ENCODE measurements around the gene PREP. TPM values are rescaled to one million over a fixed set of nuclear protein-coding genes. Genes with fewer than 3 reads are reported as not detected.
A peak's percentile ranks its signal among the peaks of the same experiment; 100 is the strongest.
"Not testable (repeated sequence)": the region's sequence is repeated elsewhere in the genome, so short reads cannot be mapped to it uniquely, and the experiment has no call there.

PREP gene
- total RNA-seq, 1 donor from 2014 or later: 21.8 TPM

DNA sequence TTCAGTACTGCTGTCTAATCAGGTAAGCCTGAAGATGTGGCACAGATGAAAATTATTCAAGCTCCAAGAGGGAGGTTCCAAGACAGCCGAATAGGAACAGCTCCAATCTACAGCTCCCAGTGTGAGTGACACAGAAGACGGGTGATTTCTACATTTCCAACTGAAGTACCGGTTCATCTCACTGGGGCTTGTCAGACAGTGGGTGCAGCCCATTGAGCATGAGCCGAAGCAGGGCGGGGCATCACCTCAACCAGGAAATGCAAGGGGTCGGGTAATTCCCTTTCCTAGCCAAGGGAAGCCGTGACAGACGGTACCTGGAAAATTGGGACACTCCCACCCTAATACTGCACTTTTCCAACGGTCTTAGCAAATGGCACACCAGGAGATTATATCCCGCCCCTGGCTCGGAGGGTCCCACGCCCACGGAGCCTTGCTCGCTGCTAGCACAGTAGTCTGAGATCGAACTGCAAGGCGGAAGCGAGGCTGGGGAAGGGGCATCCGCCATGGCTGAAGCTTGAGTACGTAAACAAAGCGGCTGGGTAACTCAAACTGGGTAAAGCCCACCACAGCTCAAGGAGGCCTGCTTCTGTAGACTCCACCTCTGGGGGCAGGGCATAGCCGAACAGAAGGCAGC lies 64.4 kb downstream of the PREP start:
- not testable (repeated sequence) for ATAC-seq

DNA sequence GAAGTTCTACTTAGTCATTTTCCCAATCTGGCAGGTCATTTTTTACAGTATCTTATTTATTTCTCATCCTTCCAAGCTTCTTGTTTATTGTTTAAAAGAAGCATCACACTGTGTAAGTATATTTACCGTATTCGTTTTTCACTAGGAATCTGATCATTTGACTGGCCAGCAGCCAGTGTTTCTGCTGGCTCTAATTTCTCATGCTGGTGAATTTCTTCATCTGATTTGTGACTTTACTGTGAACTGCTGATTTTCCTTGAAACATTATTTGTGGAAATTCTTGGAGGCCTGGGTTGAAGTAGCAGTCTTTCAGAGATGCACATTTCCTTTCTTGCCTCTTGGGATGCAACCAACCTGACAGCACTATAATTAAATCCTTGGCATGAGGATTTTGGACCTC lies 65.9 kb downstream of the PREP start:
- no peak for ATAC-seq

DNA sequence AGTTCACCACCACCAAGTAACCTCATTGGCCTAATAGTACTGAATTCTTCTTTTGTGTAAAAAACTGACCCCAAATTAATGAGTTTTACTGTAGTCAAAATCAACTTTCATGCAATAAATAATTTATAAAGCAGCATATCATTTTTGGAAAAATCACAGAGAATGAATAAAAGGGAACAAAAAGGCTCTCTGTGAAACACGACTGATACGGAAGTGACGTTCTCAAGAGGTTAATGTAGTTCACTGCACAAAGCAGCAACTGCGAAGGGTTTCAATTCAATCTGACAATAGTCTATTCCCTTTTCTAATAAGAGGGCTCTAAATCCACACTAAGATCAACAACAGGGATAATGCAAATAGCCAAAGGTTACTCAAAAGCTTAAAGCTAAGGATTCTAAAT lies 70.3 kb downstream of the PREP start:
- no peak for ATAC-seq

DNA sequence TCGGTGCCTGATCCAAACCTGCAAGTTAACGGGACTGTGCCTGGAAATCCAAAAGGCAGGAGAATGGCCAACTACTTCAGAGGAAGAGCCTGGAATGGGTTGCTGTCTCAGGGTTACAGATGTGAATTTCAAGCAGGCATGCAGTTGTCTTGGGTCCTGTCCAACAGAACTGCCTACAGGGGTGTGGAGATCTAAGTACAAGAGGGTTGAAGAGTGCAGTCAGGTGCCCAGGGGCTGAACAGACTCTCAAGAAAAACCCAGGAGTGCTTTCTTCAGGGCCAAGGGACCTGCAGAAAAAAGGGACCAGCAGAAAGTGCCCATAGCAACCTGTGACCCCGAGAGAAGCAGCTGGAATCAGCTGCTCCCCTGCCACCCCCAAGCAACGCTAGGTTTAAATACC lies 71.0 kb downstream of the PREP start:
- no peak for ATAC-seq

DNA sequence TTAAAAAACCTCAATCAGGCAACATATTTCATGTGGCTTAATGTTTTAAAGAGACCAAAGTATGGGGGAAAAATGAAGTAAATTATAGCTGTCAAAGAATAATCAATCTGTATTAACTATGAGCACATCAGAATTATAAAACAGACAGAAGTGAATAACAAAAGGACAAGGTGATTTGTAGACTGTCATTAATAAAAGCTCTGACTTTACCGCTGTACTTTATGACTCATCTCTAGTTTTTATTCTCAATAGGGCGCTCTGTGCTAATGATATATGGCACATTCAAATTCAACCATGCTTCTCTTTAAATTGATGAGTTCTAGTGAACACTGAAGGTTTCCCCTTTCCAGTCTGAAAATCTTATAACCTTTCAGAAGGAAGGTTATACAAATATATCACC lies 72.0 kb downstream of the PREP start:
- ATAC-seq: peak; percentile 75

DNA sequence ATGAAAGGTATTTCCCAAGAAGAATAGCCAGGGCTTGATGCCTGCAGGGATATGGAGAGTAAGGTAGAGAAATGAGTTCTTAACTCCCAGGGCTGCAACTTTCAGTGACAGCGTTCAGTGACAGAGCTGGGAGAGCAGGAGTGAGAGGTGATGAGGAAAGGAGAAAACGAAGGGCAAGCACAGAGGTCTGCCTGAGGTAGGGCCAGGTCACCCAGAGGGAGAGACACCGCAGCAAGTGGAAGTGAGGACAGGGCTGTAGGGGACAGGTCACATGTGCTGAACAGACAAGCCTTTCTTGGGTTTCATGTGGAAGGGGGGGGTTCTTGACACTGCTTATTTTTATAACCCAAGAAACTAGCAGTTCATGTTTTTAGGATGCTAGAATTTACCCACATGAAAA lies 72.5 kb downstream of the PREP start:
- no peak for ATAC-seq

DNA sequence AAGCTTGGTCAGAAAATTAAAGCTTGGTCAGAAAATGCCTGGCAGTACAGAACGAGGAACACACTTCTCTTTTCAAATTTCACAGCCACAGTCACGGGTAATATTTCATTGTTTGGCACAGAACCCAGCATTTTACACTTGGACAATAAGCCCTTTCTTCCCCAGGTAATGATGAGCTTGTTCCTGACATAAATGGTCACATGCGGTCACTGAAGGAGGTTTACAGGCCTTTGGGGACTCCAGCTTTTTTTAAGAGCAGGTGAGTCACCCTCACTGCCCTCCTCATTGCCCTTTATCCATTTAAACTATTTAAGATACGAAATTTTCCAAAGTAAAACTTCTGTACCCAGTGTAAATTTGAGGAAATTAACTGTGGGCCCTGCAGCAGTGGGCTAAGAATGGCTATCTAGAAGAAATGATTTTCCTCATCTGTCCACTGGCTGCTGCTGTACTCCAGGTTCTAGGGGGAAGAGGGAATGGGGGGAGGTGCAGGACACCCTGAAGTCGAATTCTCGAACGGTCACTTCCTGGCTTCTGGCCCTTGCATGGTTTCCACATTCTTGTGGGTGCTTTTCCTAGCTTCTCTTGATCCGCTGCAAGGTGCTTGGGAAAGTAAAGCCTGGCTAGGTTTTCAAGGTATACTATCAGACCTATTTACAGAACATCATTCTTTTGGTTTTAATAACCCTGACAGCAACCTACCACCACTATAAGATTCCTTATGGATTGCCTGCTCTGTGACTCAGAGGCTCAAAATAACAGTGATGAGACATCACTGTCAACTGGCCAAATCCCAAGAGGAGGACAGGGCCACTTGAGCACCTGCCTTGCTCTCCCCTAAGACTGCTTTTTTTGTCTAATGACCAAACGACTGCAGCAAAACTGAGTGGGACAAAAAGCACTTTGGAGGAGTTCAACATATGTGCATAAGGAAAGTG lies 75.8 kb downstream of the PREP start:
- no peak for ATAC-seq

DNA sequence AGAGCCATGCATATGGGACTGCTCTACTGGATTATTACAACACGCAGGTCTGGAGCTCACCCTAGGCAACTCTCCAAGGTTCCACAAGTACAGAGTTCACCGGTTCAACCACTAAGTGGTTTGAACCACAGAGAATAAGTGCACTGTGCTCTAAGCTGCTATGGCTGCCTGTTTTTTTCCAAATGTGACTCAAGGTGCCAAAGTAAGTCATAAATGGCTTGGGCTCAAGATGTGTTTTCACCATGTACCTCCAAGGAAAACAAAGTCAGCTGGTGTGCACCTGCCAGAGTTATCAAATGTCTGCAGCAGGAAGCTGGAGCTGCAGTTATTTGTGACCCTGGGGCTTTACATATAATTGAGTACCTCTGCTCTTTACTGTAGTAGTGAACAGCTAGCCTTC lies 76.7 kb downstream of the PREP start:
- ATAC-seq: no peak

DNA sequence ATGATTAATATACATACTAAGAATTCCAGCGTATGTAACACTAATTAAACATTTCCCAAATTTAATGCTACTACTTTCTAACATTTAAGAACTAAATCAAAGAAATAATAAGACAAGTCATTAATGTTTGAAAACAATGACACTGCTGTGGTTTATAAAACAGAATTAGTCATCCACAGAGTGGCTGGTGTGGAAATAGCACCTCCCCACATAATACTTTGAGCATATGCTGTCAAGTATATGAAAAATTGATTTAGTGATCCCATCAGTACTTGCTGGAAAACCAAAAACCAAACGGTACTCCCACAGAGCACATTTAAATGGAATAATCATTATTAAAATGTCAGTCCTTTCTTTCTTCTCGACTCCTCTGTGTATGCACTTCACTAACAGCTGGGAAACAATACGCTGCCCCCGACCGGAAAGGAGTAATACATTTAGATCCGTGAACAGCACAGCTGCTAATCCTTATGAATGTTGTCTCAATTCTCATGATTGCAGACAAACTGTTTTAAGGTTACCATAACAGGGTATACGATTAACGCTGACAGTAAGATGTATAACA lies 78.4 kb downstream of the PREP start:
- ATAC-seq: peak; percentile 47

DNA sequence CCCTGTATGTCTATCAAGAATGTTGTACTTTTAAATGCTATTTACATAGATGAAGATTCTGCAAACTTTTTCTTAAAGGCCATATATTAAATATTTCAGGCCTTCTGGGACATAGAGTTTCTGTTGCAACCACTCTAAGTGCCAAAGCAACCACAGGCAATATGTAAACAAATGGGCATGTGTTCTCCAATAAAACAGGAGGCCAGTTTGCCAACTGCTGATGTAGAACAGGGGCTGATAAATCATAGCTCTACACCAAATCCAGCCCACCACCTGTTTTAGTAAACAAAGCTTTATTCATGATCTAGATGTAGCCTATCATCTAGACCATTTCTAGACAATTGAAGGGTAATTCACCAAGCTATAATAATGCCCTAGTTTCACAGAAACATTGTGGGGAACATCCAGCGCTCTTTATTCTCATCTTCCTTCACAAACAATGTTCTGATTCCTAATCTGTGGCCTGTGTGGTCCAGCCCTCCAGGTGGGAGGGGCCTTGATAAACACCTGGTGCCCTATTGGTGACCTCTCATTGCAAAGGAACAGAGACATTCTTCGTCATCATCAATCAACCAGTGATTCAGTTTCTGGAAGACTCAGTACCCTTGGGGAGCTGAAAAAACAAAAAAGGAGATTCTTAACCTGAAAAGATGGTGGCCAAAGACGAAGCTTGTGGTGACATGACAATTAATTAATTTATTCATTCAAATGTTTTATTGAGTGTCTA lies 80.2 kb downstream of the PREP start:
- peak; percentile 55 for ATAC-seq

DNA sequence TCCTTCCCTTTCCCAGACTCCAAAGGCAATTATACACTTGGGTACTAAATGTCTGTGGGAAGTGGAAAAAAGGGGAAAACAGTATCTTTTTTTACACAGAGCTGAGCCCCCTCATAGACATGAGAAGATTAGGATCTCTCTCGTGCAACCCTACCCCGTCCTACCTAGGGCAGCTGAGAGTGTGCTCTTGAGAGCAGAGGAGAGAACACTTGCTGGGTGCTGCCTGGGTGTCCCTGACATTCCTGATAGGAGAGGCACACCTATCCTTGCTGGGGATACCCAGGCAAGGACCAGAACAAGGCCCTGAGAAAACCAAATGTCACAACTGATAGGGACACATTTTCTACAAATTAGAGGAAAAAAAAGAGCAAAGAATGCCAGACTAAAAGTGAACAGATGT lies 81.2 kb downstream of the PREP start:
- no peak for ATAC-seq

DNA sequence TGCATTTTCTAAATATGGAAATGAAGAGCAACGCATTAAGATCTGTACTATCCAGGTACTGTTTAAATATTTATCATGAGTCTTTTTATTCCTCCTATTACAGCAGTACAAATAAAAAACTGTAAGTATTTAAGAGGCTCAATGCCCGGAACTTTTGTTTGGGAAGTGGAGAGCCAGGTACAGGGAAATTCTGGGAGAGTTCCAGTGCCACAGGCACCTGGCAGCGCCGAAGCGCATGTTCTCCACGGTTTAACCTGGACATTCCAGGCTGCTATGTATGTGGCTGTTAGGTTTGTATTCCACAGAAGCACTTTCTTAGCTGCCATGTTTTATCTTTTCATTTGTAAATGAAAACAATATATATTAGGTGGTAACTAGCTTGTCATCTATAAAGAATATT lies 81.7 kb downstream of the PREP start:
- no peak for ATAC-seq

DNA sequence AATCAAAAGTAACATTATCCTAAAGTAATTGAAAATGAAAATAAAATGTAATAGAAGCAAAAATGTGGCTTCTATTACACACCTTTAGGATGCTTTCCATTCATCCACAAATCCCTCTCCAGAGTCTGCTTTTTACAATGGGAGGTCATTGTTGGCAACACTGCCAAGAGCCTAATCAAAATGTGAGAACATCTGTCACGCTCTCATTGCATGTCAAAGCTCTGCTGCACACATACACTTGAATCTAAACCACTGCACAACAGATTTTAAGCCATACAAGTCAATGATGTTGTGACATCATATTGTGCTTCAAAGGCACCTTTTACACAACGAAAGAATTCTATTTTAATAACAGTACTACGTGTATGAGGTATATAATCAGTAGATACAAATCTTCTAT lies 82.1 kb downstream of the PREP start:
- no peak for ATAC-seq

DNA sequence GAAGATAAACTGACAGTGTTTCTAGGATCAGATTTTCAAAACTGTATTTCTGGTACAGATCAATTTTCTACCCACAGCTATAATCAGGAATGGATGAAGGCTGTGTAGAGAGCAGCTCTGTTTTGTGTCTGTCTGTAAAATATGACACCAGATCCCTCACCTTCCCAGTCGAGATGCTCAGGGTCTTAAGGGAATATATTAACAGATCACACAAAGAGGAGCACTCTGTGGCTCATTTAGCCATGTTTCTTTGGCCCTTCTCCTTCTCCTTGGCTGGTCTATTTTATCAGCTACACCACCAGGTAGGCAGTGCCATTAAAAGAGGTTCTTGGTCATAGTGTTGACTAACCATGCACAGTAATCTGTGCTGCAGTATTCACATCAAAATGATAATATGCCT lies 82.6 kb downstream of the PREP start:
- ATAC-seq: no peak

DNA sequence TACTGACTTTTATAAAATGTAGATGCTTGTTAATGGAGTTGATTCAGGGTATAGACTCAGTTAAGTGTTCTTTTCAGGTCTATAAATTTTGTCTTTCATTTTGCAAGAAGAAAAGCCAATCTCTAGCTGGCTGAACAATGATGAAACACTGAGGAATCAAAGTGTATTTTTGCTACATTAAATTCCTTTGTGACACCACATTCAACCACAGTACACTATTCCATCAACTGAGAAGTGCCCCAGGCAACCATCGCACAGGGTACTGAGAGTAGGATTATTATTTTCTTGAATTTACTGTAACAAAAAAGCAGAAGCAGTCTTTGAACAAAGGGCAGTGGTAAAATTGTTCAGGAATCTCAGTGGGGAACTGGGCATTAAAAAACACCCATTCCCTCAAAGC lies 83.6 kb downstream of the PREP start:
- ATAC-seq: no peak

DNA sequence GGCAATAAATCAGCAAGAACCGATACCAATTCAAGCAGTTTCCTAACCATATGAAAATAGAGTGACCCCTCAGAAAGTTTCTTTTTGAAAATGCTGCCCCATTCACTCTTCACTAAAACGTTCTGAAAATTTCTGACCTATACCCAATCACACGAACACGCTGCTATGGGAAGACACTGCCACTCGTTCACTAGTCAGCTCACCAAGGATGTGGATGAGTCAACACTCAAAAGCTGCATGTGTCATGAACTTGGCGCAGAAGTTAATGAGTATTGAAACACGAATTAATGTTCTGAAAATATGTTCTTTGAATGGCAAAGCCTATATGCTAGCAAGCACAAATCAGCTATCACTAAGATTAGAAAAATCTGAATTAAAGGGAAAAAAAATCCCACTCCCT lies 84.2 kb downstream of the PREP start:
- peak; percentile 83 for ATAC-seq

DNA sequence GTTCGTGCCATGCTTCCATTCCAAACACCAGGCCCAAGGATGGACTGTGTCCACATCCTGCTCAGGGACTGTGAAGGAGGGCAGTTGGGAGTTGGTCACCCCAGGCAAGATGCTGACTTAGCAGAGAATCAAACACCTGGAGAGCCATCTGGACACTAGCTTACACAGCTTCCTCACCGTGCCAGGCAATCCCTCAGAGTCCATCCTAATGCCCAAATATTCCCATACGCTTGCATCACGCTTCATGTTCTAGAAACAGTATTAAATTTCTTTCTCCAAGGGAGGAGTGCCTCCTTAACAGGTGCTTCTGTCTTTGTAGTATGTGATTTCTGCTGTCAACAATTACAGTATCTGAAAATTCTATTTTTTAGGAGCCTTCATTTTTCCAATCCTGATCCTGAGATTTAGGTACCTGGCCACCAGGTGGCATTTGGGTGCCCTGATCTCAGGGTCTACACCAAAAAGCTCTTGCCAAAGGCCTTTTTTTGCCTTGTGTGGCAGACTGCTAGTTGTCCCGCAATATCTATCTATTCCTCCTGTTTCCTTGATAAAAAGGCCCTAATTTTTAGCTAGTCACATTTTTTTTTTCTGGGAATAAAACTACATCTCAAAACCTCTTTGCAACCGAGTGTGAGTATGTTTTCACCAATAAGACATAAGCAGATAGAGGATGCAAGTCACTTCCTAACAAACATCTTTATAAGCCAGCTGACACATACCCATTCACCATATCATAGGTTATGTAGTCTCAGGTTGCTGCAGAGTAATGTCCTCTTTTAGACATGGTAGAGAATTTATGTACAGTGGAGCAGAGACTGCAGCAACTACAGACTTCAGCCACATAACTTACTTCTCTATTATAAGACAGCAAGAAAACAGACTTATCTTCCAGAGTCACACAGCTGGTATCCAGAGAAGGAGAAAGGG lies 85.0 kb downstream of the PREP start:
- no peak for ATAC-seq

DNA sequence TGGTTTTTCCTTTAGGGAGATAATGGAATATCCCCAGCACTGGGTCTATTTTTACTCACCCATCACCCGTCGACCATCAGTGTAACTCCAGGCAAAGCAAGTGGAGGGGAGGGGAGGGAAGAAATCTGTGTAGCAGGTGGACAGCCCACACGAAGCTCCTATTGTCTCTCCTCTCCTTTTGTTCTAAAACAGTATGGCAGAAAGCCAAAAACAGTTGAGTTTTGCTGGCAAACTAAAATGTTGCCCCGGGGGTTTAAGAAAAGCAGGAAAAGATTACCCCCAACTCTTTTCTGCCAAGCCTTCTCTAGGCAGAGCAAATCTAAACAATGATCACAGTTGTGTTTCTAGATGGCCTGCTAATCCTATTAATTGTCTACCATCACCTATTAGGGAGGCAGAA lies 89.7 kb downstream of the PREP start:
- ATAC-seq: no peak

DNA sequence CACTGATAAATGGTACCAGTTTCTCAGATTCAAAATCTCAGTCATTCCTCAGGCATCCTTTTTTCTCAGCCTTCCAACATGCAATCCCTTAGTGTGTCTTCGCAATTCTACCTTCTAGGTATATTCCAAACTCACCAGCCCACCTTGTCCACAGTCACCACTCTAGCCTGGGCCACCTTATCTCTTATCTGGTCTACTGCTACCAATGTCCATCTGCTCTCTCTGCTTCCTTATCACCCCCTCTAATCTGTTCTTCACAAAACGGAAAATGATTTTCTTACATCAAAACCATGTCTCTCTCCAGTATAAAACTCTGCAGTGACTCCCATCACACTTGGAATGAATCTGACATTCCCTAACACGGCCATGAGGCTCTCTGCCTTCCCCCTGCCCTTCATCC lies 91.9 kb downstream of the PREP start:
- no peak for ATAC-seq

DNA sequence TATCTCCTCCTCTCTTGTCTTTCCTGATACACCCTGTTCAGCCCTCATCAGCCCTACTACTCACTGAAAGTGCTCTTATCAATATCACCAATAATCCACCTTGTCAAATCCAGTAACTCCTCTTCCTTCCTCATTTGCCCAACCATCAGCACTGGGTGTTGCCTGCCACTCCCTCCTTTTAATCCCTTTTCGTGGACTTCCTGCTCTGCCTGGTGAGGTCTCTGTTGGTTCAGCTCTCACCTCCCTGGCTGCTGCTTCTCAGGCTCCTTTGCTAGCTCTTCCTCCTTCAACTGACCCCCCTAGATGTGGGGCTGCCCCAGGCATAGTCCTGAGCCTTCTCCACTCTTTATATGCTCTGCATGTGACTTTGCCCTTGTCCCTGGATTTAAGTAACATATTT lies 92.5 kb downstream of the PREP start:
- ATAC-seq: peak; percentile 84

DNA sequence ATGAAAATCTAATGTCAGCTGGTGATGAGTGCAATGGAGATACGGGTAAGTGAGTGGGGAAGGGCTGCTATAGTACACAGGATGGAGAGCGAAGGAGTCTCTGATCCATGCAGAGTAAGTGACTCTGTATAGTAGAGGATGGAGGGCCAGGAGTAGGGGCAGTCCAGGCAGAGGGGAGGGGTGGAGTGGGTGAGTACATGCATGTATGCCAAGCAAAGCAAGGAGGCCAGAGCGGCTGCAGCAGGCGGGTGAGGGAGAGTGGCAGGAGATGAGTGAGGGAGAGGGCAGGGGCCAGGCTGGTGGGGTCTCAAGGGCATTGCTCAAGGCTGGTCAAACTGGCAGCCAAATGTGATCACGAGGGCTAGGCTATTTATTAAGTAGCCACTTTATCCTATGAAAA lies 94.0 kb downstream of the PREP start:
- ATAC-seq: no peak

DNA sequence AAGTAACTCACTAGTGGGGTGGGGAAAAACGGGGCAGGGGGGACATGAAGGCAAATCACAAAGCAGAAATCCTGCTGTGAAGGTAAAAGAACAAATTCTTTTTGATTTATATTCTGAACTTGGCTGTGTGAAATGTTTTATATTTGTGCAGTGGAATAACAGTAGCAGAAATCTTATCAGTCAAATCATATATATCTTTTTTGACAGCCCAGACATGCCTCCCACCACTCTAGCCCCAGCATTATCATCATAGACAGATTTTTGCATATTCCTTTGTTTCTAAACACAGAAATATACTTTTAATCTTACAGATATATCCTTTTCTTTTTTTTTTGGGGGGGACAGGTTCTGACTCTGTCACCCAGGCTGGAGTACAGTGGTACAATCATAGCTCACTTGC lies 97.4 kb downstream of the PREP start:
- ATAC-seq: no peak
